Kidney capillary endothelial cell (primary cell): ENCODE results near the gene AKAP17A.
"Not testable (repeated sequence)": the region's sequence is repeated elsewhere in the genome, so short reads cannot be mapped to it uniquely, and the experiment has no call there.

Experiments
- DNase-seq: peaks from one replicate; pipeline ENCODE4 v3.0.0-alpha.2; 2018; ENCODE audit warnings: low spot score

AKAP17A gene

DNA sequence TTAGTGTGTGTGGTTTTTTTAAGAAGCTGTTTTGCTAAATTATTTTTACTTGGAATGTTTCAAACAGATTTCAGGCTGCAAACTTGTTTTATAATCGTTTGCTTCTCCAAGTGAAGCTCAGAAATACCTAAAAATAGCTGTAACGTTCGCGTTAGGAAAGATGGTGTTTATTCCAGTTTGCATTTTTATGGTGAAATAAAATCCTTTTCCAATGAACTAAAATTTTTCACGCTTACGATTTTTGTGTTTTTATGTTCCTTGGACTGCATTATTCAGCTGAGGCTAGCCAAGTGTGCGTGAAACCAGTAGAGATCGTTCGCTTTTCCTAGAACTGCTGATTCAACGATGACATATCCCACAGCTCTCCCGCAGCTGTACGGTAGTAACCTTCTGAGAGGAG lies 10.9 kb downstream of the AKAP17A start:
- no peak for DNase-seq

DNA sequence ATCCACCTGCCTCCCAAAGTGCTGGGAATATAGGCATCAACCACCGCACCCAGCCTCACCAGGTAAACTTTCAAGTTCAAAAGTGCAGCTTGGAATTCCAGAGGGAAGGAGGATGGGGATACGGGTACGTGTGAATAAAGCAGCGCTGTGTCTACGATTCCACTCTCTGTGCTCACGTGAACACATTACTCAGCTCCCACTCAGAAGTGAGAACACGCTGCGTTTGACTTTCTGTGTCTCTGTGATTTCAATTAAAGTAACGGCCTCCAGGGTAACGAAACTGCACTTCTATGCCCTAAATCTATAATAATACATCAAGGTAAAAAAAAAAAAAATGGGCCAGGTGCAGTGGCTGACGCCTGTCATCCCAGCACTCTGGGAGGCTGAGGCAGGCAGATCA lies 15.1 kb downstream of the AKAP17A start:
- no peak for DNase-seq

DNA sequence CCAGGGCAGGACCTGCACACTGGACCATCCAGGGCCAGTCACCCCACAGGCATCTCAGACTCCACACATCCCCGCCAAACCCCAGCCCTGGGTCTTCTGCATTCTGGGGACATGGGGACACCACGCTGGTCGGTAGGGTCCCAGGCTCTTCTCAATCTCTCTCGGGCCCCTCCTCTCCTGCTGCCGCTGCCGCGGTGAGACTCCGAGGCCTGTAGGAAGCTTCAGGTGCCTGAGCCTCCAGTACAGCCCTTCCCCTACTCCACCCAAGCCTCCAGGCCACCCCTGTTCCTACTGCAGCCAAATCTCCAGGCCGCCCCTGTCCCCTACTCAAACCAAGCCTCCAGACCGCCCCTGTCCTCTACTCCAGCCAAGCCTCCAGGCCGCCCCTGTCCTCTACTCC lies 17.9 kb downstream of the AKAP17A start:
- no peak for DNase-seq

DNA sequence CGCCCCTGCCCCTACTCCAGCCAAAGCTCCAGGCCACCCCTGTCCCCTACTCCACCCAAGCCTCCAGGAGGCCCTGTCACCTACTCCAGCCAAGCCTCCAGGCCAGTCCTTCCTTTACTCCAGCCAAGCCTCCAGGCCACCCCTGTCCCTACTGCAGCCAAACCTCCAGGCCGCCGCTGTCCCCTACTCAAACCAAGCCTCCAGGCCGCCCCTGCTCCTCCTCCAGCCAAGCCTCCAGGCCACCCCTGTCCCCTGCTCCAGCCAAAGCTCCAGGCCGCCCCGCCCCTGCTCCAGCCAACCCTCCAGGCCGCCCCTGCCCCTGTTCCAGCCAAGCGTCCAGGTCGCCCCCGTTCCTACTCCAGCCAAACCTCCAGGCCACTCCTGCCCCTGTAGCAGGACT lies 18.4 kb downstream of the AKAP17A start:
- DNase-seq, result no peak

DNA sequence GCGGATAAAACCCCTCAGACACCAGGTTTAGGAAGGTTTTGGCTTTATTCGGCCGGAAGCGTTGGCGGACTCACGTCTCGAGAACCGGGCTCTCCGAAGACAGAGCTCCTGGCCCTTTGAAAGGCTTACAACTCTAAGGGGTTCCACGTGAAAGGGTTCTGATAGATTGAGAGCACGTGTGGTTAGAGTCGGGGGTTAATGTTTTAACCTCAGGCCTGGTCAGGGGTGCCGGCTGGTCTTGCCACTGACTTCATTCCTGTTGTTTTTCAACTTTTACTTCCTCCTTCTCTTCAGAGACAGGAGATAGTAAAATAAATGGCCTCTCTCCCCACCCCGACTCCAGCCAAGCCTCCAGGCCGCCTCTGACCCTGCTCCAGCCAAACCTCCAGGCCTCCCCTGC lies 18.8 kb downstream of the AKAP17A start:
- no peak for DNase-seq

DNA sequence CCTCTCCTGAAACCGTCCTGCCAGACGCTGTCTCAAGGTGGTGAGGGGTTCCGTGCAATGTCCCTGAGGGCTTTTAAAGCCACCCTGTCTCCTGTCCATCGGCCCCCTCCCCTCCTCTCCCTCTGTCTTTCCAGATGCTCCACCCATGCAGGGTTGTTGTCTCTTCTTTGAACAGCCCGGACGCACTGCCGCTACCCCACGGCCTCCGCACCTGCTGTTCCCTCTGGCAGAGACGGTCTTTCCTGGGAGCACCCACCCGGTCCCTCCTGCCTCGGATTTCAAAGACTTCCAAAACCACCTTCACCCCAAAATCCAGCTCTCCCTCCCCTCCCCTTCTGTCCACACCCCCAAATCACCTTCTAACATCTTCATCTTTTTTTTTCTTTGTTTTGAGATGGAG lies 19.3 kb downstream of the AKAP17A start:
- DNase-seq, result no peak

DNA sequence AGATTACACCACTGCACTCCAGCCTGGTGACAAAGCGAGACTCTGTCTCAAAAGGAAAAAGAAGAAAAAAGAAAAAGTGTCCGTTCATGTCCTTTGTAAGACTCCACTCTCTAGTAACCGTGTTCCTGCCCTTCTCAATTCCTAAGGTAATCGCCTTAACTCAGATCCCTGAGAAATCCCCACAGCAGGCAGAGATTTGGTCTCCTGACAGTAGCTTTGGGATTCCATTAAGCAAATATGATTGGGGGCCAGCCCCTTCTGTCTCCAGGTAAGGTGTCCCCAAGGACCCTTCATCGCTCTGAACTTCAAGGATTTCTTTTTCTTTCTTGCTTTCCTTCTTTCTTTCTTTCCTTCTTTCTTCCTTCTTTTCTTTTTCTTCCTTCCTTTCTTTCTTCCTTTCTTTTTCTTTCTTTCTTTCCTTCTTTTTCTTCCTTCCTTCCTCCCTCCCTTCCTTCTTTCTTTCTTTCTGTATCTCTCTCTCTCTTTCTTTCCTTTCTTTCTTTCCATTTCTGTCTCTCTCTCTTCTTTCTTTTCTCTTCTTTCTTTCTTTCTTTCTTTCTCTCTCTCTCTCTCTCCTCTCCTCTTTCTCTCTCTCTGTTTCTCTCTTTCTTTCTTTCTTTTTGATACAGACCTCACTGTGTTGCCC lies 21.4 kb downstream of the AKAP17A start:
- DNase-seq, result no peak

DNA sequence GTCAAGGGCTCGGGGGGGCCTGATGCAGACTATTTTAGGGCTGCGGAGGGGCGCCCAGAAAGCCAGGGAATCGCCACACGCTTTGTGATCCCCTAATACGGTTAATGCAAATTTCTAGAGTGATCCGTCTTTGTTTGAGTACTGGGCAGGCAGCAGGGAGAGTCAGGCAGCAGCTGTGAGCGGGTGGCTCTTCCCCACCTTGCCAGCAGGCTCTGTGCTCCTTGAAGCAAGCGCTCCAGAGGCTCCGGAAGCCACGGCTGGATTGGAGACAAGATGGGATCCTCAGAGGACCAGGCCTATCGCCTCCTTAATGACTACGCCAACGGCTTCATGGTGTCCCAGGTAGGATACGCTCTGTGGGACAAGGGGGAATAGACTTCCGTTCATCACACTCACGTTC lies 23.5 kb downstream of the AKAP17A start, which contains the start of gene ASMT:
Gene ASMT (plus strand): TSS at position 133 of the 400 bp plus-strand sequence. CDS start 141 bp downstream, at position 274.
- no peak for DNase-seq

DNA sequence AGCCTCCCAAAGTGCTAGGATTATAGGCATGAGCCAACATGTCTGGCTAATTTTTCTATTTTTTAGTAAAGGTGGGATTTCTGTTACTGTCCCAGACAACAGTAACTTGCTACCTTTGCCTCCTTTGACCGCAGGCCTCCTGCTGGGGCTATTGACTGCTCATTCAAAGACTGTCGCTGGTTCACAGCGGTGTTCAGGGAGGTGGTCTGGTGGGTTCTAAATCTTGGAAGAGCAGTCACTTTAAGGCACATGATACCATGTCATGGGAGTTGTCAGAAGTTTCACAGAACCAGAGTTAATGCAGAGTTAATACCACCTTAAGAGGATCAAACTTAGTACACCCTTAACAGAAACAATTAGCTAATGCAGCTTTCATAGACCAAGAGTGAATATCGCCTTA lies 27.3 kb downstream of the AKAP17A start:
- no peak for DNase-seq

DNA sequence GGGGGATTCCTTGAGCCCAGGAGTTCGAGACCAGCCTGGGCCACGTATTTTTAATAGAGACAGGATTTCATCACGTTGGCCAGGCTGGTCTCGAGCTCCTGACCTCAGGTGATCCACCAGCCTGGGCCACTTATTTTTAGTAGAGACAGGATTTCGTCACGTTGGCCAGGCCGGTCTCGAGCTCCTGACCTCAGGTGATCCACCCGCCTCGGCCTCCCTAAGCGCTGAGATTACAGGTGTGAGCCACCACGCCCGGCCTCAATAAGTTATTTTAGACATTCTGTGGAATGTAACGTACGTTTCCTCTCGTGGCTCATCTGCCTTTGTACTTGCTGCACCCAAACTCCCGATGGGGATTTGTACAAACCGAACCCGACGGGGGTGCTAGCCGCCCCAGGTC lies 32.3 kb downstream of the AKAP17A start:
- DNase-seq, result no peak

DNA sequence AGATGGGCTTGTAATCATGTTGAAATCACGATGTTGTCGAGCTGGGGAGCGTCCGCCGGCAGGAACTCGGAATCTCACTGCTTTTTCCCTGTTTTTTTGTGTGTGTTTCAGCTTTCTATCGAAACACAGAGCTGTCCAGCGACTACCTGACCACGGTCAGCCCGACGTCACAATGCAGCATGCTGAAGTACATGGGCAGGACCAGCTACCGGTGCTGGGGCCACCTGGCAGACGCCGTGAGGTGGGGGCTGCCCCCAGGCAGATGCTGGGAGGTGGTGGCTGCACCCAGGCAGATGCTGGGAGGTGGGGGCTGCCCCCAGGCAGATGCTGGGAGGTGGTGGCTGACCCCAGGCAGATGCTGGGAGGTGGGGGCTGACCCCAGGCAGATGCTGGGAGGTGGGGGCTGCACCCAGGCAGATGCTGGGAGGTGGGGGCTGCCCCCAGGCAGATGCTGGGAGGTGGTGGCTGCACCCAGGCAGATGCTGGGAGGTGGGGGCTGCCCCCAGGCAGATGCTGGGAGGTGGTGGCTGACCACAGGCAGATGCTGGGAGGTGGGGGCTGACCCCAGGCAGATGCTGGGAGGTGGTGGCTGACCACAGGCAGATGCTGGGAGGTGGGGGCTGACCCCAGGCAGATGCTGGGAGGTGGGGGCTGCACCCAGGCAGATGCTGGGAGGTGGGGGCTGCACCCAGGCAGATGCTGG lies 32.9 kb downstream of the AKAP17A start:
- DNase-seq, result not testable (repeated sequence)

DNA sequence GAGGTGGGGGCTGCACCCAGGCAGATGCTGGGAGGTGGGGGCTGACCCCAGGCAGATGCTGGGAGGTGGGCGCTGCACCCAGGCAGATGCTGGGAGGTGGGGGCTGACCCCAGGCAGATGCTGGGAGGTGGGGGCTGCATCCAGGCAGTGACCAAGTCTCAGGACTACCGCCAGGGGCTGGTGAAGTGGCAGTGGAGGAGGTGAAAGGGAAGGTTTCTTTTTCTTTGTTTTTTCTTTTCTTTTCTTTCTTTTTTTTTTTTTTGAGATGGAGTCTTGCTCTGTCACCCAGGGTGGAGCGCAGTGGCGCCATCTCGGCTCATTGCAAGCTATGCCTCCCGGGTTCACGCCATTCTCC lies 33.4 kb downstream of the AKAP17A start:
- DNase-seq, result not testable (repeated sequence)

DNA sequence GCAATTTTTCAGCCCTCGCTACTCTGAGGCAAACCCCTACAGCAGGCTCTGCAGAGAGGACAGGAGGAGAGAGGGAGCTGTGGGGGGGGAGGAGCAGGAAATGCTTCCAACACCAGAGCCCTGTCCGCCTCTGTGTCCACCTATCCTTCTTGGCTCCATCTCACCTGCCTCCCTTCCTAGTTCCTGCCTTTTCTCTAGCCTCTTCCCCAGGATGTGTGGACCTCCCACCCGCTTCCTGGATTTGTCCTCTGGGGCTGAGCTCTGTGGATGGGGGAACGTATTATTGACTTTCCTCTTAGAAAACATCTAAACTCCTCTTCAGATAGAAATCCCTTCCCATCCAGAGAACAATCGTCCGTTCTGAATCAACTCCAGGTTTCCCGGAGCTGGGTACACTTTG lies 37.8 kb downstream of the AKAP17A start:
- no peak for DNase-seq

DNA sequence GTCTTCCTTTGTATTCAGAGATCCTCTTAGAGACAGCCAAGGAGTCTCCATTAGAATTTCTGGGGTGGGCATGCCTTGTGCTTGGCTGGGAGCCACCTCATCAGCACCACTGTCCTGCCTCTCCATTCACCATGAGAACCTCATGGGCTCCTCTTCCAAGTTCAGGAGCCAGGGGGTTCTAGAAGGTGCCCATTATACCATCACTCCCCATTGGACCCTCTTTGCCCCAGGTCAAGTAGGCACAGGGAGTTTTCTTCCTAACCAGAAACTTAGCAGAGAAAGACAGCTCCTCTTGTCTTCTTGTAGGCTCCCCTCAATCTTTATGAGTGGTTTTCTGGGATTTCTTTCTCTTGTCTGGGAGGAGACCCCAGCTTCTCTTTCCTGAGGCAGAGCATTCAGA lies 54.6 kb downstream of the AKAP17A start:
- no peak for DNase-seq

DNA sequence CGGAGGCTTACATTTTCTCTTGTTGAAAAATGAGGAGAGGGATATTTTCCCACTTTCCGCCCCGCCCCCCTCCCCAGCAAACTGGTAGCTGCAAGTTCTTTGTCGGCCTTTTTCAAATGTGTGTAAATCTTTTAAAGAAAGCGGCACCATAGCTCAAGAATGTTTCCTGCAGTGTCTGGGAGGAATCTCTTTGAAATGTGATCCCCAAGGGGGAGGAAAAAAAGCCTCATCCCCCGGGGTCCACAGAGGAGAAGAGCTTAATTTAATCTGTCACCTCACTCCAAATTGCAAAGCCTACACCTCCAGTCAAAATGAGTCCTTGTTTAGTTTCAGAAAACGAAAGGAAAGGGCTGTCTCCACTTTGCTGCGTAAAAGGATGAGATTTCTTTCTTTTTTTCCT lies 58.2 kb downstream of the AKAP17A start:
- no peak for DNase-seq
